ENCODE data around the gene CFAP410.

CFAP410 gene

DNA sequence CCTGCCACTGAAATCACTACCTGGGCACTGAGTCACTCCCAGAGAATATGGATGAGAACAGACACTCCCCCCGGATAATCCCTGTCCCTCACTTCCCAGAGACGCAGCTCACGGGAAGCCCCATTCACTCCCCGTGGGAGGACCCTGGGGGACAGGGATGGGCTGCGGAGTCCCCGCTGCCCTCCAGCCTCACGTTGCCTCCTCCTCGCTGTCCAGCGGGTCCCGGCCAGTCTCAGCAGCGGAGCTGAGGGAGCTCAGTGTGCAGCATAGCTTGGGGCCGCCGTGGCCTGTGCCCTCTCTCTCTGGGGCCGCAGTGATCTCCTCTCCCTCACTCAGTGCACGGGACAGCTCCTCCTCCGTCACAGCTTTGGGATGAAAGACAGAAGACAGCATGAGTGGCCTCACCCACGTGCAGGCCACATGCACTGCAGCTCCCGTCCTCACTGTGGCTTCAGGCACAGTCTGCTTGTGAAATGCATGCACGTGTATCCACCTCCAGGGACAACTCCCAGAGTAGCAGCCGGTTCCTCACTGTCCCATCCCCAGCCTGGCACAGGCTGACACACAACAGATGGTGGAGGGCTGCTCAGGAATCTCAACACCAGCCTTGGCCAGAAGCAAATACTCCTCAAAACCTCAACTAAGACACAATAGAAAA, 7.4 kb downstream of the CFAP410 start:
- in situ Hi-C loops (cut with MboI; ENCODE audit: low sequenced_read_pairs) = no loop called here

DNA sequence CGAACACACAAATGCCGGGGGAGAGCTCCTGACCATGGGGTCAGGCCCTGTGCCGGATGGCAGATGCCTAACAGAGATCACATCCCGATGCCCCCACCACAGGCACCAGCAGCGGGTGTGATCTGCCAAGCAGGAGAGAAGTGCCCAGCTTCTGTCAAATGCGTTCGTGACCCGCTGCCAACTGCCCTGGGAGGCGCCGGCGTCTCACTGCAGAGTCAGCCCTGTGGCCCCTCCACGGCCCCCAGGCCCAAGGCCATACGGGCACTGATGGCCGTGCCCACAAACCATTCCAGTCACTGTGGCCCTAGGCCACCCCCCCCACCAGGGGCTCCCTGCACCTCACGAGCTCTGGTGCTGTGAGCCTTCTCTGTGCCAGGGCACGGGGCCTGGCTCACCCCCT, 8.0 kb downstream of the CFAP410 start:
- in situ Hi-C loops (cut with MboI; ENCODE audit: low sequenced_read_pairs) = no loop called here

DNA sequence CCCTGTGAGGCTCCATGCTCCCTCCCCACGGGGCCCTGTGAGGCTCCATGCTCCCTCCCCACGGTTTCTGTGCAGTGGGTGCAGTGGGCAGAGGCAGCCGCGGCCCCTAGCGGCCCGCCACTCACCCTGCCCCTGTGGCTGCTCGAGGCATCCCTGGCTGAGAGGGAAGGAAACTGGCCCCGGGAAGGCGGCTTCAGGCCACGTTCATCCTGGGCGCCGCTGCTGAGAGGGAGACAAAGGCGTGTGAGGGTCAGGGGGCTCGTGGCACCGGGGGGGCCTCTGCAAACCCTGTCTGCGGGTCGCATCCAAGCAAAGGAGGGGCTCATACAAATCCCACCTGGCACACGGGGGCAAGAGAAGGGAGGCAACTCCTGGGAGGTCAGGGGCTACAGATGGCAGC, 8.5 kb downstream of the CFAP410 start:
- in situ Hi-C loops (cut with MboI; ENCODE audit: low sequenced_read_pairs) = no loop called here

DNA sequence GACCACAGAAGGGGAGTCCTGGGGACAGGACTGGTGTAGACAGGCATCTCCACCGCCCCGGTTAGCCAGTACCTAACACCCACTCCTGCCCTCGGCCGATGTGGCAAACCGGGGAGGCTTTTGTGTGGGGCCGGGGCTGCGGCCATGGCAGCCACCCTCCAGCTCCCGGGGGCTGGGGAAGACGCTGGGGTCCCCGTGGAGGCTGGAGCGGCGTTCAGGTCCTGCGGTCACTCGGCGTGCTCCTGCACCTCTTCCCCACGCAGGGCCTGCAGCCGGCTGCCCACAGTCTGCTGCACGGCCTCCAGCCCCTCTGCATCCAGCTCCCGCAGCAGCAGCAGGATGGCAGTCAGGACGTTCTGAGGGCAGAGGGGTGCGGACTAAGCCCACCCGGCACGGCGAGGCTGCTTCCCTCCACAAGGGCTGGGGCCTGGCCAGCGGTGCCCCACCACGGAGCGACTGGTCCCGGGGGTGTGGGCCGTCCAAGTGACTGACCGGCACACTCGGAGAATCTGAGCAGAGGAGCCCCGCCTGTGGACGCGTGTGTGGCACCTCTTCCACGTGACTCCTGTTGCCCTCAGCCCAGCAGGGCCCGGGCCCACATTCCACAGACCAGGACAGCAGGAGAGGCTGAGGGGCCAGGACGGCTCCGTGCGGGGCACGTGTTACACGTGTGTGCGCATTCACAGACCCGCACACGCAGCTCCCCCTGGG, 9.1 kb downstream of the CFAP410 start:
- in situ Hi-C loops (cut with MboI; ENCODE audit: low sequenced_read_pairs) = no loop called here

DNA sequence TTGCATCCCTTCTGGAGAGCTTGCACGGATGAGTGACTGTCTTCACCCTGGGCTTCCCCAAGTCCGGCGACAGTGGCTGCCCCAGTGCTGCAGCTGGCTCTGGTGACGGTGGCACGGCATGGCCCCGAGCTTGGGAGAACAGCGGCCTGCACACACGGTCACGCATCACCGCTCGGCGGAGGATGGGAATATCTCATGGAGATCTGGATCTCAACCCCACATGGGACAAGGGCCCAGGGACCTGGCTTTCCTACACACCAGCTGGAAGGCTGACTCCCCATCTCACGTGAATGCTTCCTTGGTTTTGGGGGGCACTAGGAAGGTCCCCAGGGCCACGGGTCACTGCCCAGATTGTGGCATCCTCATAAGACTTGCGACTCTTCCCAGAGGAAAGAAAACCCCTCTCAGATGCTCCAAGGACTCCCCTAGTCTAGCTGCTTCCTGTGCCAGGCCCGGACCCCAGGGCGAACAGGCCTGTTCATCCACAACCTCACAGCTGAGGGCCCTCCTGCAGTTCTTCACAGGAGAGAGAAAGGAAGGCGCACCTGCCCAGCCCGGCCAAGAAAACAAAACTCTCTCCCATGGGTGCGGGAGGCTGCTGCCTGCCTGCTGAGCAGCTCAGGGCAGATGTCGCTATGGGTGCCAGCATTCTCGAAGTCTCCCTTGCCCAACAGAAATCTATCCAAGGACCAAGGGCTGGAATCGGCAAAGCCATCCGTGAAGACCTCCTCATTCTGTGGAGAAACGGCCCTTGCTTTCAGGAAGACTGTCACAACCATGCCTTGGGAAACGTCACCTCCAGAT, 9.9 kb downstream of the CFAP410 start:
- in situ Hi-C loops (cut with MboI; ENCODE audit: low sequenced_read_pairs) = no loop called here

DNA sequence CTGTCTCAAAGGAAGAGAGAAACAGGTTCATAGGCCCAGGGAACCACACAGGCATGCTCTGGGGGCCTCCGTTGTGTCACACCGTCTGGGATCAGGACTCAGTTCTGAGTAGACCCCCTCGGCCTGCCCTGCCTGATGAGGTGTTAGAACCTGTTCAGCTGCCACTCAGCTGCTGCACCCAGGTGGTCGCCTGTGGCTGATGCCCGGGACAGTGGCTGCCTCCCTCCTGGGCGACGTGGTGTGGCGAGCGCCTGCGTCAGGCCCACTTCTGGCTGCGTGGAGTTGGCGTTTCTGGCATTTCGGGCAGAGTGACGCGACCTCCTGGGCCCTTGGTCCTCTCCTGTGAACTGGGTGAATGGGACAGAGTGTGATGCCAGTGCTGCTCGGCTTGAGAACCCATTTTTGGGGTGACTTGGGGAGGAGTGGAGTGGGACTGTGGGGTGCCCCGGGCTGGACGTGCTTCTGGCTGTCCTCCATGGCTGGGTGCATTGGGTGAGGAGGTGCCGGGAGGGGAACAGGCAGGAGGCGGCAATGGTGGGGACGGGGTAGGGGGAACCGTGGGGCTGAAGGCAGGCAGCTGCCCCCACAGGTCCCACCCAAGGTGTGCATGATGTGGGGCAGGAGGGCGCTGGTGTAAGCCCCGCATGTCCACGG, 10.8 kb downstream of the CFAP410 start:
- in situ Hi-C loops (cut with MboI; ENCODE audit: low sequenced_read_pairs) = no loop called here

DNA sequence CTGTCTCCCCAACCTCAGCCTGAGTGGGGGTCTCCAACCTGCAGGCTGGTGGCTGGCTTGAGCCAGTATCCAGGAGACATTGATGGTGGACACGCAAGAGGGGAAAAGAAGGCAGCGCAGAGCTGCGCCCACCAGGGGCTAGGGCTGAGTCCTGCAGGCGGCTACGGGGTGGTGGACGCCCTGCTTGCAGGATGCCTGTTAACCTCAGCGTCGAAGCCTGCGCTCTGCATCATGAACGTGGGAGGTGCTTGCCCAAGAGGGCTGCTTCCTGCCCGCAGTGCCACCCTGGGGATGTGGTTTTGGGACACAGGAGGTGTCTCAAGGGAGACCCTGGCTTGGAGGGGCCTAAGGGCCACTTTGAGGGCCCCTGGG, 11.6 kb downstream of the CFAP410 start:
- in situ Hi-C loops (cut with MboI; ENCODE audit: low sequenced_read_pairs) = no loop called here

DNA sequence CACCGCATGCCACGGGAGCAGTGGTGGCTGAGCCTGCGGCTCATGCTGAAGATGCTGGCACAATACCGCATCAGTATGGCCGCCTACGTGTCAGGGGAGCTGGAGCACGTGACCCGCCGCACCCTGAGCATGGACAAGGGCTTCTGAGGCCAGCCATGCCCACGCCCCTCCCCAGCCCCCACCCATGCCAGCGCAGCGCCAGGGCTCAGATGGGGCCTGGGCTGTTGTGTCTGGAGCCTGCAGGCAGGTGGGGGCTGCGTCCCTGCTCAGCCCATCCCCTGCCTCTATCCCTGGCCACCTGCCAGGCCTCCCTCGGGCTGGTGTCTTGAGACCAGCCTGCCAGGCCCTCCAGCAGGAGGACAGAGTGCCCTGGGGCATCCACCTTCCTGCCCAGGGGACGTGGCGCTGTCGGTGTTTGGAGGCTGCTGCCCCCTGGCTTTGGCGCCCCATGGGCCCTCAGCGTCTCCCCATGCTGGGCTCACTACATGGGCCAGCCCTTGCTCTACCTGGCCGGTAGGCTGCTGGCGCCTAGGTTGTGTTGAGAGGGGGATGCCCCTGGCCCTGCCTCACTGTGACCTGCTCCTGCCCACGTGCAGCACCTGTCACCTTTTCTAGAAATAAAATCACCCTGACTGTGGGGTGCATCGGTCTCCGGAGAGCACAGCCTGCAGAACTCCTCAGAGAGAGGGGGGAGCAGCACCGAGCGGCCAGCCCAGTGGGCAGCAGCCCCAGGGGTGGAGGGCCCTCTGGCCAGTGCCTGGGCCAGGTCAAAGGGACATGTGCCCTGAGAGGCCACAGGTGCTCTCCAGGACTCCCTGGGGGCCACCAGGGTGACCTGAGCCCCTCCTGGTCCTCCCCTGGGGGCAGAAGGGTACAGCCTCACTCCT, 12.2 kb downstream of the CFAP410 start:
- in situ Hi-C loops (cut with MboI; ENCODE audit: low sequenced_read_pairs) = no loop called here

DNA sequence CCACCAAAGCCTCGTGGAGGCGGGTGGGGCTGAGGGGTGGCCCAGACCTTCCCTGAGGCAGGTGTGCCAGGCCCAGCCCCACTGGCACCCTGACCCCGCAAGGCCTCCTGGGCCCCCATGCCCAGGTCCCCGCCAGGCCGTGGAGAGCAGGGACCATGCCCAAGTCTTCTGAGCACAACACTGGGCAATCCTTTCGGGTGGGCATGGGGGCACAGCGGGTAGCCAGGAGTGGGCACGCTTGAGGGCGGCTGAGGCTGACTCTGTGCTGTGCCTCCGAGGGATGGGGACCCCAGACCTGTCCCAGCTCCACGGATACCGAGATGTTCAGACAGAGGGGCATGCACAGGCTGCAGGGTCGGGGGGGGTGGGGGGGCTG, 12.9 kb downstream of the CFAP410 start:
- in situ Hi-C loops (cut with MboI; ENCODE audit: low sequenced_read_pairs) = no loop called here

DNA sequence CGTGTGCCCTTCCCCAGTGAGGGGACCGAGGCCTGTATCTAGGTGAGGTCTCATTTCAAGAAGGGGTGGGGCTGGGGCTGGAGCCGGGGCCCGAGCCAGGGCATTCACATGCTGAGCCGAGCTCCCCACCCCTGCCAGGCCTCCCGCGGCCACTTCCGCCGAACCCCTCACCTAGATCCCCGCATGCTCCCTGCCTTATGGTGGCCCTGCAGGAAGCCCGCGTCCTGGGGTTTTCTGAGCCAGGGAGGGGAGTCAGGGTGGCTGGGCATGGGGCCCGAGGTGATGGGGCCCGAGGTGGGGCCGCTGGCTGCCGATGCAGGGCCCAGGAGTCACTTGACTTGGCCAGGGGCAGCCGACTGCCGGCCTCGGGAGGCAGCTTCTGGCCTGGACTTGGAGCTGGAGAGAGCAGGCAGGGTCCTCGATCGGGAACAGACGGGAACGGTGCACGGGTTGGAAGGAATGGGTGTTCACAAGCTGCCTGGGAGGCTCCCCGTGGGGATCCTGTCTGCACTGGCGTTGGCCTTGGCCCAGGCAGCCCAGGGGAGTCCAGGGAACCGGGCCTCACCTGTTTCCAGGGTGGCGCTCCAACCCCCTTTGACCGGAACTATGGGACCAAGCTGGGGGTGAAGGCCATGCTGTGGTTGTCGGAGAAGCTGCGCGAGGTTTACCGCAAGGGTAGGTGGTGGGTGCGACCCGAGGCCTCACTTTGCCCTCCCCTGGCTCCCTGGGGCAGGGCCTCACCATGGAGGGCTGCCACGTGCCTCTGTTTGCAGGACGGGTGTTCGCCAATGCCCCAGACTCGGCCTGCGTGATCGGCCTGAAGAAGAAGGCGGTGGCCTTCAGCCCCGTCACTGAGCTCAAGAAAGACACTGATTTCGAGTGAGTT, 13.6 kb downstream of the CFAP410 start:
- in situ Hi-C loops (cut with MboI; ENCODE audit: low sequenced_read_pairs) = no loop called here

DNA sequence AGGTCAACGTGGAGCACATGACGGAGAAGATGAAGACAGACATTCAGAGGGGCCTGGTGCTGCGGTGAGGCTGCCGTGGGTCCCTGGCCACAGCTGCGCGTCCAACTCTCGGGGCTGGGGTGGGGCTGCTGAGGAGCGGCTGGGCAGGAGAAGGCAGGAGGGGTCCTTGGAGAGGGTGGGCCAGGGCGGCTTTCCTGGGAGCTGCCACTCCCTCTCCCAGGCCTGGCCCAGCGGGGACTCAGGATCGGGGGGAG, 14.4 kb downstream of the CFAP410 start:
- in situ Hi-C loops (cut with MboI; ENCODE audit: low sequenced_read_pairs) = no loop called here

DNA sequence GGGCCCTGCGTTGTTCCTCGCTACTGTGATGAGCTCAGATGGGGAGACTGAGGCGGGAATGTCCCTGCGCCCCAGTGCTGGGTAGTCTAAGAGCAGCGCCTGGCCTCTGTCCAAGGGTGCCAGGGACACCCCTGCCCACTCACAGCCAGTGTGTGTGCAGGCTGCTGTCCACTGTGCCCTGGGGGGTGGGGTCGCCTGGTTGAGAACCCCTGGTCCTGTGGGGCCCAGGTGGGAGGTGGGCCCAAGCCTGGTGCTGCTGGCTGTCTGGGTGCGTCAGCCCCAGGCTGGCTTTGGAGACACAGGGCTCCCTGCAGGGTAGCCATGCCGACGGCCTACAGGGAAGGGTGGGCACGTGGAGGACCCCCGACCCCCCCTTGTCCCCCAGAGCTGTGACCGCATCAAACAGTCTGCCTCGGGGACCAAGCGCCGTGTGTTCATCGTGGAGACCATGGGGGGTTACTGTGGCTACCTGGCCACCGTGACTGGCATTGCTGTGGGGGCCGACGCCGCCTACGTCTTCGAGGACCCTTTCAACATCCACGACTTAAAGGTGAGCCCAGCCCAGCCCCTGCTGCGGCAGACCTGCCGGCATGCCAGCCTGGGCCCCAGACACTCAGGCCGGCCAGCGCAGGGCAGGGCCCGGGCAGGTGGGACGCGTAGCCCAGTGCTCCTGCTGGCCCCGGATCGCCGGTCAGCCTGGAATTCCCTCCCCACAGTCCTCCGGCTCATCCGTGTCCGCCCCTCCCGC, 14.9 kb downstream of the CFAP410 start:
- in situ Hi-C loops (cut with MboI; ENCODE audit: low sequenced_read_pairs) = no loop called here

DNA sequence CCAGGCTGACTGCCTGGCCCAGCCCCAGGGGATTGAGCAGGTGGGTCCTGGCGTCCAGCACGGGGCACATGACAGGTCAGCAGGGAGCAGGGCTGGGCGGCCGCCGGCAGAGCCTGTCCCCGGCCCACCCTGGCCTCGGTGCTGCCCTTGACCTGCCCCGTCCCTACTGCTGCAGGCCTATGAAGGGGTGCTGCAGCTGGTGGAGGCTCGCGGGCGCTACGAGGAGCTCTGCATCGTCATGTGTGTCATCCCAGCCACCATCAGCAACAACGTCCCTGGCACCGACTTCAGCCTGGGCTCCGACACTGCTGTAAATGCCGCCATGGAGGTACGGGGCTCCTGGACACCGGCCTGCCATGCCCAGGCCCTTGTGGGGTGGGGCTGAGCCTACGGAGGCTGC, 15.6 kb downstream of the CFAP410 start:
- in situ Hi-C loops (cut with MboI; ENCODE audit: low sequenced_read_pairs) = no loop called here

DNA sequence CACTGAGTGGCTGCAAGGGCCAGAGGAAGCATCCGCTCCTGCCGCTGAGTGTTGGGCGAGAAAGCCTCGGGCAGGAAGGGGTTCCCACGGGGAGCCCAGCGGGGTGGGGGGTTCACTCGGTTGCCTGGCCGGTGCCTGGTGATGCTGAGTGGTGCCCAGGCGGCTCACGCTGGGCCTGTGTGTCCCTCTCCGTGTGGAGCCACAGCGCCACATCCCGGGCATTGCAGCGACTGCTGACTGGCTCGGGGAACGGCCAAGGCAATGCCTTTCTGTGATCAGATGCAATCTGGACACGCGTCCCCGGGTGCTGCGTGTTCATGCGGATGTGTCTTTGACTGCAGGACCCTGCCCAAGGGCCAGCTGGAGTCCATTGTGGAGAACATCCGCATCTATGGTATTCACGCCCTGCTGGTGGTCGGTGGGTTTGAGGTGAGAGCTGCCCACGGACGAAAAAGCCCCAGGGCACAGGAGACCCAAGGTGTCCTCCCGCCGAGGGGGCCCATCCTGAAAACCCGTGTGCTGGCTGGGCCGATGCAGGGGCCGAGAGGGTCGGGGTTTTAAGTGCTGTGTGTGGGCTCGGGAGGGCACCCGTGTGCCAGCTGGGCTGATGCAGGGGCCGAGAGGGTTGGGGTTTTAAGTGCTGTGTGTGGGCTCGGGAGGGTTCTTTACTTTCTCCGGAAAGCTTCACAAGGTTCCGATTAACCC, 16.4 kb downstream of the CFAP410 start:
- in situ Hi-C loops (cut with MboI; ENCODE audit: low sequenced_read_pairs) = no loop called here

DNA sequence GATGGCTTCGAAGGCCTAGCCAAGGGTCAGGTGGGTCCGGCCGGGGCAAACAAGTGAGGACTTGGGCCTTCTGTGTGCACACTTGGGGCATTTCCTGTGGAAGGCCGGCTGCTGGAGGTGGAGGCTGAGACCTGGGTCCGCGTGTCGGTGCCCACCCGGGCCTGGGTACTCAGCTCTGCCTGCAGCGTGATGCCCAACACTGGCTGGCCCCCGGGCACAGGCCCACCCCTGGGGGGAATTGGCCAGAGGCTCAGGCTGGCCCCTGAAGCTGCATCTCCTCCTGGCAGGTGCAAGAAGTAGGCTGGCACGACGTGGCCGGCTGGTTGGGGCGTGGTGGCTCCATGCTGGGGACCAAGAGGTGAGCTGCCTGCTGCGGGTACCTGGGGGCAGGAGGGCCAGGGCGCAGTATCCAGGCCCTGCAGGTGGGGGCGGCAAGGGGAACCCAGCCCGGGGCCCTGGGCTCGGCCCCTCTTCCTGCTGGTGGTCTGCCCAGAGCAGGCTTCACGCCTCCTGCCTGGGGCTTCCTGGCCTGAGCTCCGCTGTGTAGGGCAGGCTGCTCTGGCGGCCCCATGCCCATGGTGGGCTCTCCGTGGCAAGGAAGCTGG, 17.2 kb downstream of the CFAP410 start:
- in situ Hi-C loops (cut with MboI; ENCODE audit: low sequenced_read_pairs) = no loop called here

DNA sequence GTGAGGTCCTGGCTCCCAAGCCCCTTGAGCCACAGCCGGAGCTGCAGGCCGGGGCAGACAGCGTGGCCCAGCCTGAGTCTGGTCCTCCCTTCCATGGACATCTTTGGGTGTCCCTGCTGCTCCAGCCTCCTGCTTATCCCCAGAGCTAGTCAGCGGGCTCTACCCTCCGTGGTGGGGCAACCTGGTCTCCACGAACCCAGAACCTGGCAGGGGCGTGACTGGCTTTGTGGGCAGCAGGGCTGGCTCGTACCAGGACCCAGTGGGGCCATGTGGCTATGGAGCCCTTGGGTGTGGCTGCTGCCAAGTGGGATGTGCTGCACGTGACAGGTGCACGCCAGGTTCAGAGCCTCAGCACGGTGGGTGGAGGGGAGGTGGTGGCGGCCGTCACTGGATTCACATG, 18.3 kb downstream of the CFAP410 start:
- in situ Hi-C loops (cut with MboI; ENCODE audit: low sequenced_read_pairs) = no loop called here

DNA sequence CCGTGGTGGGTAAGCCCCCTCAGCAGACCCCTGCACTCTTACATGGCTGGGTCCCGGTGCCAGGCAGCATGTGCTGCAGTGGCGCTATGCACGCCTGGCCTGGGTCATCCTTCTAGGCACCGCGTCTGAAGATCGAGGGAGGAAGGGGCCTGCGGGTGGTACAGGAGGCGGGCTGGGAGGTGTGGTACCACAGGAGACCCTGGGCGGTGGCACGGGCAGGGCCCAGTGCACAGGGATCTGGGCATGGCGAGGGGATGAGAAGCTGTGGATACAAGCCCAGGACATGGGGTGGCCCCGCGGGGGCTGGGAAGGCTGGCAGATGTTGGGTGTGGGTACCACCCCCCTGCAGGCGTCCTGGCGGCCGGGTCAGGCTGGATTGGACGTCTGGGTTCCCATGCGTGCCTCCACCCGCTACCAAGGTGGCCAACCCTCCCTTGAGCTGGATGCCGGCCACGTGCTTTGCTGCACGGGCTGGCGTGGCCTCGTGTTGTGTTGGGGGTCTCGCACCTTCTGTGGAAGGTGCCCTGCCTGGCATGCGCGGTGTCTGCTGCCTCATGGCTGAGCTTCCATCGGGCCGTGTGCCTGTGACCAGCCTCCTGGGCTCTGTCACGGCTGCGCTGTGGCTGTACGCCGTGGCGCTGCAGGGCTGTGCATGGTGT, 19.7 kb downstream of the CFAP410 start:
- in situ Hi-C loops (cut with MboI; ENCODE audit: low sequenced_read_pairs) = loop anchor here (10.0 kb wide), 1 partner anchor 55 kb away; no protein-coding TSS in a partner anchor
